GM19455 (cell line): Measurements from ENCODE around the gene ZDHHC14.
"Not testable (repeated sequence)": the region's sequence is repeated elsewhere in the genome, so short reads cannot be mapped to it uniquely, and the experiment has no call there.

ENCODE experiments used
- ATAC-seq: cut with Tn5 transposase; IDR thresholded peaks from one replicate; pipeline ENCODE4 v1.9.1; 2021; ENCODE audit not compliant: unreplicated experiment

Gene ZDHHC14

DNA sequence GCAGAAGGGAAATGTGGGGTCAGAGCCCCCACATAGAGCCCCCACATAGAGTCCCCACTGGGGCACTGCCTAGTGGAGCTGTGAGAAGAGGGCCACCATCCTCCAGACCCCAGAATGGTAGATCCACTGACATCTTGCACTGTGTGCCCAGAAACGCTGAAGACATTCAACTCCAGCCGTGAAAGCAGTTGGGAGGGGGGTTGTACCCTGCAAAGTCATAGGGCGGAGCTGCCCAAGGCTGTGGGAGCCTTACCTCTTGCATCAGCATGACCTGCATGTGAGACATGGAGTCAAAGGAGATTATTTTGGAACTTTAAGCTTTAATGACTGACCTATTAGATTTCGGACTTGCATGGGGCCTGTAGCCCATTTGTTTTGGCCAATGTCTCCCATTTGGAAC is 209.7 kb downstream of the ZDHHC14 start:
- ATAC-seq = not testable (repeated sequence)

DNA sequence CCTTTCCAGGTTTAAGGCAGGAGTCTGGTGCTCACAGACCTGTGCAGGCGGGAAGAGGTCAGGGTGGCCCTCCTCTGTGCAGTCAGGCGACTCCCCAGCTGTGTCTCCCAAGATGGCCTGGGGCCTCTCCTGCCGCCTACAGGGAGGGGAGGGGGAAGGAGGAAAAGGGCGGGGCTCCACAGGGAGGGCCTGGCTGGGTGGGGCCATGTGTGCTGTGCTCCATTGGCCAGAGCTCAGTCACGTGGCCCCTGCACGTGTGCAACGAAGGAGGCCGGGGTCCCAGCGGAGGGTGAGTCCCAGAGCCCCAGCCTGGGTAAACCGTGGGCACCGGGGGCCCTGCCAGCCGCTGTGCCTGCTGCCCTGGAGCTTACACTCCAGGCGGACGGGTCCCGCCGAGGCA is 211.6 kb downstream of the ZDHHC14 start:
- no peak for ATAC-seq

DNA sequence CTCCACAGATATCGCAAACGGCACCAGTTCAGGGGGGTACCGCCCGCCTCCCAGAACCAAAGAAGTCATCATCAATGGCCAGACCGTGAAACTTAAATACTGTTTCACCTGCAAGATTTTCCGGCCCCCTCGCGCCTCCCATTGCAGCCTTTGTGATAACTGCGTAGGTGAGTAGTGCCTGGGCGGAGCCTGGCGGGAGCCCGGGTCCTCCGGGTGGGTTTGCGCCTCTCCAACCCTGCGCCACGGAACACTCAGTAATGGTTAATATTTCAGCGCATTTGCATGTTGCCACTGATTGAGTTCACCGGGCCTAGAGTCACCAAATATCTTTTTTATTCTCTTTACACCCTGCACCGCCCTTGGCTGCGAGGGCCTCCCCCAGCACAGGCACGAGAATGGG is 212.0 kb downstream of the ZDHHC14 start:
- ATAC-seq = no peak

DNA sequence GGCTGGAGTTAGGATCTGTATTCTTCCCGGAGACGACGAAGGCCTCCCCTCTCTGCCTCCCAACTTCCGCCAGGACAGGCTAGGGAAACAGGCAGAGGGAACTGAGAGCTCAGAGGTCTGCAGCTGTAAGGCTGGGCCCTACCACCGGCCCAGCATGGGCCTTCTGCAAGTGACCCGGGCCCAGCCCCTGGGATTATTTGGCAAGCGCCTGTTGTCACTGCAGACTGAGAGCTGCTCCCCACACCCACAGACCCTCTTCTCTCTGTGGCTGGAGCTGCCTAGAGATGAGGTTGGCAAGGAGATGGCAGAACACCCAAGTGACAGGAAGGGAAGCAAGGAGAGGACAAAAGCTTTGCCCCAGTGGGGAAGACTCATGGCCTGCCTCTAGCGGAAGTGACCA is 212.6 kb downstream of the ZDHHC14 start:
- ATAC-seq = no peak

DNA sequence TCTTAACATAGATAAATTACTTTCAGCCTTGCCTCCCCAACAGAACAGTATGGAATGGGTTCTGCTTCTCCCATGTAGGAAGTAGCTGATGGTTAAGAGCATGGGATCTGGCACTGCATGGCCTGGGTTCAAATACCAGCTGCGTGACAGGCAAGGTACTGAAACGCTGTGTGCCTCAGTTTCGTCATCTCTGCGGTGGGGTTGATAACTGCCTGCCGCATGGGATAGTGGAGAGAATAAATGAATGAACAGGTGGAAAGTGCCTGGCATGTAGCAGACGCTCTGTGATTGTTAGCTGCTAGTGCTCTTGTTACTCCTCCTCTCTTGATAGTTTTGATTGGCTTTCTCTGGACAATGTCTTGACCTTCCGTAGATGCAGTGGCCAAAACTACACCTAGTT is 213.3 kb downstream of the ZDHHC14 start:
- no peak for ATAC-seq

DNA sequence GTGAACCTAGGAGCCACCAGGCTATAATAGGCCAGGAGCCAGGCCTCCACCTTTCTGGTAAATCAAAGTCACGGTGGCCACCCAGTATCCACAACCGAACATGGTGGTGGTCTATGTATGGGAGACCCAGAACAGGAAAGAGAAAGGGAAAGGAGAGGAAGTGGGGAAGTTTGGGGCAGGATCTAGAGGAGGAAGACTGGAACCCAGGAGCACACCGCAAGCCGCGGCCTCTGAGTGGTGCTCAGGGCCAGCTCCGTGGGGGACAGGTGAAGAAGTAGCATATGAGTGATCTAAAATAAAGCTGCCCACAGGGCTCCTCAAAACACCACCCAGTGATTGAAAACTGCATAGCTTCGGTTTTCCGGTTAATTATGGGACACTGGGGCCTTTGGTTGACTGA is 214.8 kb downstream of the ZDHHC14 start:
- no peak for ATAC-seq

DNA sequence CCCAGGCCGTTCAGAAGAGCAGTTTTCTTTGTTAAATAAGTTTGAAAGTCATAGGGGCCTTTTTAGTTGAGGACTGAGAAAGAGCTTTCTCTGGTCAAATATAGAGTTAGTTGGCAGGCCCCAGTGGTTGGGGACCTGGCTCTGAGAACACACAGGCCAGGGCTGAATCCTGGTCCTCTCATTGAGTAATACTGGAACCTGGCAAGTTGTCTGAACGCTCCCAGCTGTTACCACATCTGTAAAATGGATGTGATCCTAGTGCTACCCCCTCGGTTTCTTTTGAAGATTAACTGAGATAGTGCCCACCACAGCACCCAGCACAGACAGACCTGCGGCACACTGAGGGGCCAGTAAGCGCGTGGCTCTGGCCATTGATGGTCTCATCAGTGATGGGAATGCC is 215.5 kb downstream of the ZDHHC14 start:
- ATAC-seq = no peak

DNA sequence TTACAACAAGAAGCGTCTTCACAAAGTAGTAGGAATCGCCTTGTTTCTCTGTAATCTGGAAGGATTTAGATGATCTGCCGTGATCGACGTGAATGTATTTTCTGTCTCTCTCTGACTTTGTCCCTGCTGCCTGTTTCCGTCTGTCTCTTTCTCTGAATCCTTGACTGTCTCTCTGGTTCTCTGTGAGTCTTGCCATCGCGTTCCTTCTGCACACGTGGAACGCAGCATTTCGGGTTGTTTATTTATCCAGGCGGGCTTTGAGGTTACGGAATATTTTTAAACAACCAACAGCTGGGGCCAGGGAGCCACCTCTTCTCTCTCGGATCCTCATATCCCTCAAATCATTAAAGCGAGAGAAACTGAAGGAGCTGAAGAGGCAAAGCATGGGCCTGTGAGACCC is 215.9 kb downstream of the ZDHHC14 start:
- ATAC-seq = no peak

DNA sequence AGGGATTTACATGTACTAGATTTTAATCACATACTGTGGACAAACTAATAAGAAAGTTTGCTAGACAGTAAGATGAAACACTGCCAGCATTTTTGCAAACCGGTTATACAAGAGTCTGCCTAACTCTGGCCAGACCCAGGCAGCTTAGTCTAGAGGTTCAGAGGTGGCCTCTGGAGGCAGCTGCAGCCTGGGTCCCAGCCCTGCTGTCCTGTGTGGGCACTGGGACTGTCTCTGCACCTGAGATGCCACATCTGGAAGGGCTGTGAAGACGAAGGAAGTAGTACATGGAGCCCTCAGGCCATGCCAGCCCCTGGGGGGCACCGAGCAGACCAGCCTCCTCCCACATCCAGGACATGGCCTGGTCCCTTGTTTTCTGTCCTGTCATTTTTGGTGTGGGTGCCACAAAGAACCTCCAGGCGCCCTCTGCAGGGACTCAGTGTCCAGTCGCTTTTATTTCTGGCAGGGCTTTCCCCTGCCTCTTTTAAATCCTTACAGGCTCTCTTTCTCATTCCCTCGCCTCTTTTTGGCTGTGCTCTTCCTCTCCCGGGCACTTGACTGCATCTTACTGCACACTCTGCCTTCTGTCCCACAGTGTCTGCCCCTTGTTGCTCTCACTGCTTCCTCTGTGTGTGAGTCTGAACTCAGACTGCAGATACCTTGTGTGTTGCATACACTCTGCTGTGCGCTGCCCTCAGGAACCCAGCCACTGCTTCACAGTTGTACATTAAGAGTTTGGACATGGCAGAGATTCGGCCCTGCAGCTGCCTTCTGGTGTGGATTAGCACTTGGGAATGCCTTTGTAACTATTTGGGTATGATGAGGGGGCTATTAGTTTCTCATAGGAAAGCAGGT is 216.7 kb downstream of the ZDHHC14 start:
- no peak for ATAC-seq

DNA sequence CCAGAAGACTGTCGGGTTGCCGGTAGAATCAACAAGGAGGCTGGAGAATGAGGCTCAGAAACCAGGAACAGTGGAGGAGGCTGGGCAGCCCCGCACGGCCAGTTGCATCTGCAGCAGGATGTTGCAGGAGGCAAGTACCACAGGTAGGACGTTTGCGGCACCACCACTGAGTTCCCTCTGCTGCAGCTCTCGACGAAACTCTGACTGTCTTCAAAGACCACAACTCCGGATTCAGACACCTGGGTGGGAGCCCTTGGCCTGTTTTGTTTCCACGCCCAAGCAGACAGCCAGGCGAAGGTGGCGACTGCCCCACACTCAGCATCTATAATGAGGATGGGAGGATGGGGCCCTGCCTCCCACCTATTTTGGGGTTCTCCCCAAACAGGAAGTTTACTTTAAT is 218.2 kb downstream of the ZDHHC14 start:
- no peak for ATAC-seq

DNA sequence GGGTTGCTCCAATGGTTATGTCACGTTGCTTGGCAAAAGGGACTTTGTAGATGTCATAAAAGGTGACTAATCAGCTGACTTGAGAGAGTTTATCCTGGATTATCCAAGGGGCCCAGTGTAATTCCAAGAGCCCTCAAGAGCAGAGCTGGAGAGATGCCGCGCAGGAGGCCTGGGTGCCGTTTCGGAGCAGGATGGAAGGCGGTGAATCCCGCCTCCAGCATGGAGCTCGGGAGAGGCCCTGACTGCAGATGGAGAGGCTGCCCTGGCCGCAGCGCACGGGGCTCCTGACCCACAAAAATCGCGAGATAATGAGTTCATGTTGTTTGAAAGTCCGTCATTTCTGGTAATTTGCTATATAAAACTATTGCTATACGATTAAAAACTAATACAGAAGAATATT is 219.8 kb downstream of the ZDHHC14 start:
- ATAC-seq = no peak

DNA sequence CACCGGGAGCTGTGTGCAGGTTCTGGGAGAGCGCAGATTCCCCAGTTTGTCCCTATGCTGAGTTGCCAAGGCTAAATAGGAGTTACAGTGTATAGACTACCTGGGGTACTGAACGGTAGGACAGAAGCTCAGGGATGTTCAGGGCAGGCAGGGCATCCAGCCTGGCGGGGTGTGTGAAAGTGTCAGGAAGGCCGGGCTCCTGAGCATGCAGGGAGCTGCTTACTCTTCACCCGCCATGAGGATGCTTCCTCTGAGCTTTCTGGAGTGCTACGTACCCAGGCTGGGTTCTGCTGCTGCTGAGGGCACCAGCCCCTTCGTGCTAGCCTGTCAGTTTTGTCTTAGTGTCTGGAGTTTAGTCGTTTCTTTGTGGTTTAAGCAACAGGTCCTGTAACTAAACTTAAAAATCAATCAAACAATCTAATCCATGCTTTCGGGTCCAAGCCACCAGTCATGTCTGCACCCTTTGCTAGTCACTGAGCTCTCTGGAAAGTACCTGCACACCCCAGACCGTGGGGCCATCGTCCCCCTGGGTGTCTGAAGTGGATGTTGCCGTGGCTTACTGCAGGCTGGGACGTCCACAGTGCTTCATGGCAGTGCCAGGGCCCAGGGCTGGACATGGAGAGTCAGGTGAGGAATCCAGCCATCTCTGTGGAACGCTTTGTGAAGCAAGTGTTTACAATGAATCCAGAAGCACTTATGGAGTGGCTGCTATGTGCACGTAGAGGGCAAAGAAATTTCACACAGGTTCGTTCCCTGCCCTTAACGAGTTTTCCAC is 221.7 kb downstream of the ZDHHC14 start:
- no peak for ATAC-seq

DNA sequence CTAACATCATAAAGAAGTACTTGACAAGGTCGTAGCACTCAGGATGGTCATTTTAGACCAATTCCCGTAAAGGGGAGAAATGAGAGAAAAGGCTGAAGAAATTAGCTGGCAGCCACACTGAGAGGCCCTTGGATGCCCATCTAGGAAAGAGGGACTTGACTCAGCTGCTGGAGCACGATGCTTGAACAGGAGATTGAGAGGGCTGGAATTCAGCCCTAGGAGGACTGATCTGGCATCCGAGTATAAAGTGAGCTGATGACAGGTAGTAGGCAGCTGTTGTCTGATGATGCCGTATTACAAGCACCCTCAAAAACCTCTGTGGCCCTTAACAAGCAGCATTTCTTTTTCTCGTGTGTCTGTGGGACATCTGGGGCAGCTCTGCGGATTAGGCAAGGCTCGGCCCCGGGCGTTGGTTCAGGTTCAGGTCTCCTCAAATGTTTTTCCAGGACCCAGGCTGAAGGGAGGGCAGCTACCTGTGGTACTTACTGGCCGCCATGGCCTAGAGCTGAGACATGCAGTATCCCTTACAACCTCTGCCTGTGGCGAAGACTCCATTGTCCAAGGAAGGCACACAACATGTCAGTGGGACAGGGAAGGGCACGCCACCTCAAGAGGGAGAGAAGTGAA is 222.4 kb downstream of the ZDHHC14 start:
- ATAC-seq = no peak

DNA sequence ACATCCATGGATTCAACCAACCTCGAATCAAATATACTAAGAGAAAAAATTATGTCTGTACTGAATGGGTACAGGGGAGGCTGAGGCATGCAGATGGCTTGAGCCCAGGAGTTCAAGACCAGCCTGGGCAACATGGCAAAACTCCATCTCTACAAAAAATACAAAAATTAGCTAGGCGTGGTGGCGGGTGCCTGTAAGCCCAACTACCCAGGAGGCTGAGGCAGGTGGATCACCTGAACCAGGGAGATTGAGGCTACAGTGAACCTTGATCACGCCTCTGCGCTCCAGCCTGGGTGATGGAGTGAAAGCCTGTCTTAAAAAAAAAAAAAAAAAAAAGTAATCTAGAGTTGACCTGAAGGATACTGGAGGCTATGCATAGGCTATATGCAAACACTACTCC is 223.0 kb downstream of the ZDHHC14 start:
- ATAC-seq = no peak

DNA sequence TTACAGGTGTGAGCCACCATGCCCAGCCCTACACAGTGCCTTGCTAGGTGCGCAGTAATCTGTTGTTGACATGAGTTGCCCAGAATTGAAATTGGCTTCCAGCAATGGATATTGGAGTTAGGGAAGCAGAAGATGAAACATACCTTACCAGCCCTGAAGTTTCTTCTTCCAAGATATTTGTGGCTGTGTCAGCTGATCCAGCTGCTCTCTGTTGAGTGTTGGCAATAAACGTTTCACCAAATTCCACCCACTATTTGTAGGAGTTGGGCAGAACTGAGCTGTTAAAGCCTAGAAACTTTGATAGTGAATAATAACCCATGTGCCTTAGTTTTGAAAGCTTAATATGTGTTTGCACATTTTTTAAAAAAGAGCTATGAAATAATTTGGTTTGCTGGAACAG is 223.8 kb downstream of the ZDHHC14 start:
- ATAC-seq = no peak

DNA sequence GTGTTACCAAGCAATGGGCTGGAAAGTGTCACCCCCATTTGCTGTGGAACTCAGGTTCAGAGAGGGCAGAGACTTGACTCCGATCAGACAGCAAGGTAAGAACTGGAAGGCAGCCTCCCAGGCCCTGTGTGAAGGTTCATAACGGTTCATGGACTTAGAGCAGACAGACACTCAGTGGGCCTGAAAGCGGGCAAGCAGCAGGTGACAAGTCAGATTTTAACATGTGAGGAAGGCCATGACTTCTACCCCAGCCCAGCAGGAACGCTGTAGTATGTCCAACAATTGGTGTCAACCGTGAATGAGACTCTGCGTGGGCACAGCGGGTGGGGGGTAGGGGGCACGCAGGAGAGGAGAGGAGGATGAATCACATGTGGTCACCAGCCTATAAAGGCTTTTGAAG is 224.5 kb downstream of the ZDHHC14 start:
- ATAC-seq = no peak

DNA sequence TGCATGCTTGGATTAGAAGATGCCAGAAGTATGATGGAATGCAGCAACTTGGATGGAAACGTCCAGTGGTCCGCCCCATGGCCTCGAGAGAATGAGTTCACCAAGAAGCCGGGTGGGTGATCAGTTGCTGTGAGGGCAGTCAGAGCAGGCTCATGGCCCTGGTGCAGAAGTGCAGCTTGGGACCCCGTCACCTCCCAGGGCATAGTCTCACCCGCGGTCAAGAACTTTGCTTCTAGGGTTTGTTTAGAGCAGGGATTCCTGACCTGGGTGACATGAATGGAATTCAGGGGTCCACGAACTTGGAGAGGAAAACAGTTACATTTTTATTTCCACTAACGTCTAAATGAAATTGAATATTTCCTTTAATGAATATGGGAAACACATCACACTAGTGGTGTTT is 225.5 kb downstream of the ZDHHC14 start:
- ATAC-seq = no peak

DNA sequence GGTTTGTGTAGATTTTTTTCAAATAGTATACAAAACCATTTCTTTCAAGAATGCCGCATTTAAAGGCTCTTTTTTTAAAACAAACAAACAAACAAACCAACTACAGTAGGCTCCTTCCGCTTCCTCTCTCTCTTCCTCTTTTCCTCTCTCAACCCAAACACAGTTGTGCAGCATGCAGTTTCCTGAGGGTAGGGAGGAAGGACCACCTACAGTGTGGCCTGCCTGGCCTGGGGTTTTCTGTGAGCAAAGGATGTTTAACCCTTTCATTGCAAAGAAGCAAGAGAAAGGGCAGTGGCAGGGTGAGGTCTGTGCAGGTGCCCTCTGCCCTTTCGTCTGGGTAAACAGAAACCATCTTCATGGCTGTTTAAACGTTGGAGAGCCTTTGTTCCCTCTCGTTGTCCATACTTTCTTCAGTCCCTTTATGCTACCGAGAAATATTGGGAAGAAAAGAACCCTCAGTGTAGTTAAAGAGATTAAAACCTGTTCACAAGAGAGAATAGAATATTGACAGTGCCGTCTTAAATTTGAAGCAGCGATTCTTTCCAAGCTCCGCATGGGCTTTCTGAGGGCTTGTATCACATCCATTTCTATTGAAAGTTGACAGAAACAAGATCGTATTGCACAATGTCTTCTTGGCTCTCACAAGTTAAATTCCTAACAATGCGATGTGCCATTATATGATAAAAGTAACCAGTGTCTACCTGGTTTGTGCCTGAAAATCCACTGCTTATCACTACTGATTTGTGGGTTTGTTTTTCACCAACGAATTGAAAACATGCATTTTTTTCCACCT is 226.5 kb downstream of the ZDHHC14 start:
- ATAC-seq = no peak

DNA sequence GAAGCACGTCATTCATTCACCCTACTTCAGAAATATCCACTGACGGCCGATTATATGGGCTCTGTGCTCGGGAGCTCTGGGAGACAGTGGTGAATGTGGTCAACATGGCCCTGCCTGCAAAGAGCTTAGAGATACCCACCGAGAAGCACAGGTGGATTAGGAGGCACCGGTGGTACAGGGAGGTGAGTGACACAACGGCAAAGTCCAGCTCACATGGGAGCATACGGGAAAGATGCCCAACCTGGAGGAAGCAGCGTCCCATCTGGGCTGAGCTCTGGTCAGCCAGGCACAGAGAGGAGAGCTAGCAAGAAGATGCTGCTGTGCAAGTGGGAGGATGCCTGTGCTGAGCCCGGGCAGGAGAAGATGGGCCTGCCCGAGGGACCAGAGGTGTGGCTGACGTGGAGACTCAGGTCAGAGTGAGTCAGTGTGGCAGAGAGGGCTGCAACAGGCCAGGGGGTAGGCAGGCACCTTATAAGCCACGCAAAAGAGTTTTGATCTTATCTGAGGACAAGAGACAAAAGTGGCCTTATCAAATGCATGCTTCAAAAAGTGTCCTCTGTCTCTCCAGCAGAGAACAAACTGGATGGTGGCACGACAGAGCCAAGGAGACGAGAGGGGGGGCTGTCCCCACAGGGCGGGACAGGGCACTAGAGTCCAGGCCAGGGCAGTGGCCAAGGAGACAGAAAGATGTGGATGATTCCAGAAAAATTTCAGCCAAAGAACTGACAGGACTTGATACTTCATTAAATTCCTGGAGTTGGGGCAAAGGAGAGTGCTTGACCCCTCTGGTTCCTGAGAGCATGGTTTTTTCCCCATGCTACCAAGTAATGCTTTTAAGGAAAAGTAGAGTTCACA is 227.5 kb downstream of the ZDHHC14 start:
- no peak for ATAC-seq

DNA sequence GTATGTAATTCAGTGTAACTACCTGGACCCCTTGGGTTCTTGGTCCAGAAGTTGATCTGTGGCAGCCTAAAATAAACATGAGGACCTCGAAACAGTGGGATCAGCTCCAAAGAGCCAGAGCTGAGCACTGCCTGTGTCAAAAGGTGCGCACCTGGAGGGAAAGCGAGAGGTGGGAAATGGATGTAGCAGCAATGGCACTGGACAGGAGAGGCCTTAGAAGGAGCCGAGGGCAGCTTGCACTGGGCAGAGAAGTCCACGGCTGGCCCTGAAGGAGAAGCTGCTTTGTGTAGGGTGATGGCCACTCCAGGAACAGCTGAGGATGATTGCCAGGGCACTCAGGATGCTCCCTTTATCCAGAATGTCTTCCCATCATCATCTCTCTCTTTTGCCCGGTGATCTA is 228.1 kb downstream of the ZDHHC14 start:
- ATAC-seq = no peak
